Mucosa of rectum (tissue), 2 donors: ENCODE measurements around the gene FAM120B.

ENCODE experiments used
- H3K27ac ChIP-seq, 2 donors: one replicate each; pipeline ENCODE4 v1.7.0; 2013; ENCODE audit warnings: inconsistent platforms in 2 of 2, low read depth in 2 of 2, low read length in 2 of 2
- H3K27me3 ChIP-seq, 2 donors: one replicate each; pipeline ENCODE4 v1.7.0; 2013; ENCODE audit warnings: low read length in 2 of 2; ENCODE audit not compliant: control insufficient read depth in 2 of 2, insufficient read depth in 2 of 2
- H3K36me3 ChIP-seq, 2 donors: one replicate each; pipeline ENCODE4 v1.7.0; 2013; ENCODE audit warnings: low read length in 2 of 2; ENCODE audit not compliant: control insufficient read depth in 2 of 2, insufficient read depth in 2 of 2
- H3K4me1 ChIP-seq, 2 donors: one replicate each; pipeline ENCODE4 v1.7.0; 2013; ENCODE audit warnings: low read length in 2 of 2, mild to moderate bottlenecking in 1 of 2; ENCODE audit not compliant: control insufficient read depth in 2 of 2, insufficient read depth in 2 of 2
- H3K4me3 ChIP-seq, 2 donors: one replicate each; pipeline ENCODE4 v1.7.0; 2013; ENCODE audit warnings: low read length in 2 of 2
- H3K9ac ChIP-seq, 2 donors: one replicate each; pipeline ENCODE4 v1.7.0; 2013; ENCODE audit warnings: low read length in 2 of 2, low read depth in 1 of 2, mild to moderate bottlenecking in 1 of 2
- H3K9me3 ChIP-seq, 2 donors: one replicate each; pipeline ENCODE4 v1.7.0; 2013; ENCODE audit warnings: low read length in 2 of 2; ENCODE audit not compliant: control insufficient read depth in 2 of 2
- donor health status: healthy.
- donor health status: Normal muscosa, but diverticular disease.

FAM120B gene

DNA sequence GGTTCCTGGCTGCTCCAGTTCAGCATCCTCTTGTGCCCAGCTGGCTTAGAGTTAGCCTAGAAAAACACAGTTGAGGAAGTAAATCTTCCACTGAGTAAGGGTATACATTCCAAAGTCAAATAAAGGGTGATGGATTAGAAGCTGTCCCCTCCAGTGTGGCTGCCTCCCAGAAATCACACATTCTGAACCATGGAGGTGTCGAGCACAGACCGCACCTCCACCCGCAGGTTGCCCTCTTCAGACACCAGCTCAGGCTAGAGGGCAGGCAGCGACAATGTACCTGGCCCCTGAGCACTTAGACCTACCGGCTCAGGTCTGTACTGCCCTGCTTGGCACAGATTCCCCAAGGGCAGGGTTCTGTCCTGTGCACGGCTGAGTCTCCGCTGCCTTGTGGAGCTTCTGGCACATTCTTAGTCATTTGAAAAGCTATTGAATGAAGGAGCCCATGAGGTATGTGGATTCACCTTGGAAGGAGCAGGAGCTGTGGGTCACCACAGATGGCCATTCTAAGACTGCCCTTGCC, 118.1 kb downstream of the FAM120B start:
- Histone ChIP-seq H3K9me3 (no peaks in the 10 kb centered on the region), H3K27me3 (peaks cover 3% of the 10 kb centered on the region in 2 donors), H3K4me1 (no peaks in the 10 kb centered on the region), H3K36me3 (no peaks in the 10 kb centered on the region), H3K27ac (no peak overlapping the region), H3K9ac (no peak overlapping the region), H3K4me3 (no peak overlapping the region)

GRCh38 chr6:170429450-170429849, 122.9 kb downstream of the FAM120B start:
- Histone ChIP-seq H3K9me3 (no peaks in the 10 kb centered on the region), H3K27me3 (peaks cover 3% of the 10 kb centered on the region in 2 donors), H3K9ac (no peak overlapping the region), H3K27ac (no peak overlapping the region), H3K4me1 (no peaks in the 10 kb centered on the region), H3K36me3 (no peaks in the 10 kb centered on the region), H3K4me3 (no peak overlapping the region)

GRCh38 chr6:170433163-170434116, 126.9 kb downstream of the FAM120B start:
- peaks cover 0 to 3% of the 10 kb centered on the region in 2 donors for H3K27me3 ChIP-seq
- H3K9ac ChIP-seq: no peak overlapping the region
- H3K27ac ChIP-seq: no peak overlapping the region
- no peaks in the 10 kb centered on the region for H3K9me3 ChIP-seq
- no peak overlapping the region for H3K4me3 ChIP-seq
- H3K4me1 ChIP-seq: peaks cover 5 to 9% of the 10 kb centered on the region in 2 donors
- H3K36me3 ChIP-seq: no peaks in the 10 kb centered on the region

- no peak overlapping the region for H3K9ac ChIP-seq
- H3K4me3 ChIP-seq: no peak overlapping the region
- H3K9me3 ChIP-seq: no peaks in the 10 kb centered on the region
- no peak overlapping the region for H3K27ac ChIP-seq
- no peaks in the 10 kb centered on the region for H3K36me3 ChIP-seq
- H3K27me3 ChIP-seq: peaks cover 3% of the 10 kb centered on the region in 2 donors
- peaks cover 5 to 9% of the 10 kb centered on the region in 2 donors for H3K4me1 ChIP-seq
Observed at GRCh38 chr6:170434117-170434820, 127.7 kb downstream of the FAM120B start.

GRCh38 chr6:170434821-170435155, 128.2 kb downstream of the FAM120B start:
- no peak overlapping the region for H3K9ac ChIP-seq
- no peak overlapping the region for H3K4me3 ChIP-seq
- no peak overlapping the region for H3K27ac ChIP-seq
- peaks cover 5 to 9% of the 10 kb centered on the region in 2 donors for H3K4me1 ChIP-seq
- H3K27me3 ChIP-seq: peaks cover 3% of the 10 kb centered on the region in 2 donors
- H3K9me3 ChIP-seq: no peaks in the 10 kb centered on the region
- H3K36me3 ChIP-seq: no peaks in the 10 kb centered on the region

GRCh38 chr6:170435766-170436165, 129.2 kb downstream of the FAM120B start:
- Histone ChIP-seq H3K27ac (no peak overlapping the region), H3K9ac (no peak overlapping the region), H3K4me1 (peaks cover 5 to 9% of the 10 kb centered on the region in 2 donors), H3K27me3 (peaks cover 3% of the 10 kb centered on the region in 2 donors), H3K4me3 (no peak overlapping the region), H3K9me3 (no peaks in the 10 kb centered on the region), H3K36me3 (no peaks in the 10 kb centered on the region)

GRCh38 chr6:170436209-170436809, 129.8 kb downstream of the FAM120B start:
- Histone ChIP-seq H3K27me3 (peaks cover 3% of the 10 kb centered on the region in 2 donors), H3K4me1 (peaks cover 5 to 9% of the 10 kb centered on the region in 2 donors), H3K9ac (no peak overlapping the region), H3K36me3 (no peaks in the 10 kb centered on the region), H3K27ac (no peak overlapping the region), H3K4me3 (no peak overlapping the region), H3K9me3 (no peaks in the 10 kb centered on the region)

- H3K4me3 ChIP-seq: peak overlapping the region; percentile 0 to 33
- peak overlapping the region in 1 of 2 donors; percentile 42 for H3K9ac ChIP-seq
- H3K36me3 ChIP-seq: no peaks in the 10 kb centered on the region
Observed at GRCh38 chr6:170437719-170438401, 131.3 kb downstream of the FAM120B start.

GRCh38 chr6:170438402-170438753, 131.8 kb downstream of the FAM120B start:
- Histone ChIP-seq H3K27me3 (peaks cover 3% of the 10 kb centered on the region in 2 donors), H3K27ac (peak overlapping the region; percentile 27 to 53), H3K36me3 (no peaks in the 10 kb centered on the region), H3K4me1 (peaks cover 5 to 9% of the 10 kb centered on the region in 2 donors), H3K9ac (peak overlapping the region in 1 of 2 donors; percentile 42), H3K4me3 (peak overlapping the region; percentile 0 to 33), H3K9me3 (no peaks in the 10 kb centered on the region)

More at GRCh38 chr6:170437719-170438401, 131.3 kb downstream of the FAM120B start:
- Histone ChIP-seq H3K27ac (peak overlapping the region; percentile 27 to 53), H3K27me3 (peaks cover 3% of the 10 kb centered on the region in 2 donors), H3K9me3 (no peaks in the 10 kb centered on the region), H3K4me1 (peaks cover 5 to 9% of the 10 kb centered on the region in 2 donors)
